ENCODE data around the gene FBXW11.

DNA sequence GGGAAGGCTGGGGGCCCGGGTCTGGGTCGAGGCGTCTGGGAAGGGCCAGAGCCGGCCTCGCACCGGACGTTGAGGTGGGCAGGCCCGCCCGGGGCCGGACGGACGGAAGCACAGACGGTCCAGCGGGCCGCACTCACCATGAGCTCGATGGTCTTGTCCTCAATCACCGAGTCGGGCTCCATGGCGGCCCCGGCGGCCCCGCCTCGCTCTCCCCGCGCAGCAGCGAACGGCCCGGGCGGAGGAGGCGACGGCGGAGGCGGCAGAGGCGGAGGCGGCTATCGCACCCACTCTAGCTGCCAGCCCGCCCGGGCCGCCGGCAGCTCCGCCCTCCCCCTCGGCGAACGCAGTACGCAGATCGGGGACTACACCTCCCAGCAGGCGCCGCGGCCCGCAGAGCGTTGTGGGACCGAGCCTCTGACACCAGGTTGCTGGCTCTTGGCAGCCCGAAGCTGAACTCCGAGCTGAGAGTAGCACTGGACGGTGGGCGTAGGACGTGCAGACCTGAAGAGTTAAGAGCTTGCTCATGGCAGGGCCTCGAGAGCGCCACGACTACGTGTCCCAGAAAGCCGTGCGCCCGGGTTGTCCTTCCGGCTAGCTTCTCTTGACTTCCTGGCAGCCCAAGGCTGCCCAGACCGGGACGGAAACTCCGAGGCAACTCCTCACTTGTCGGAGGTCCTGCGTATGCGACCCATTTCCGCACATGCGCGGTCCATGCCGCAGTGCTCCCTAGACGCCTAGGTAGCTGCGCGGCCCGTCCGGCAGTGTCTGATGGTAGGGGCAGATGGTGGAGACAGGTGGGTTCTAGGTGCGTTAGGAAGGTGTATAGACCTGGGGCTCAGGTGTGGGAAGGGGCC lies at the start of gene FBXW11:
- TF ChIP-seq, protein P1, sequence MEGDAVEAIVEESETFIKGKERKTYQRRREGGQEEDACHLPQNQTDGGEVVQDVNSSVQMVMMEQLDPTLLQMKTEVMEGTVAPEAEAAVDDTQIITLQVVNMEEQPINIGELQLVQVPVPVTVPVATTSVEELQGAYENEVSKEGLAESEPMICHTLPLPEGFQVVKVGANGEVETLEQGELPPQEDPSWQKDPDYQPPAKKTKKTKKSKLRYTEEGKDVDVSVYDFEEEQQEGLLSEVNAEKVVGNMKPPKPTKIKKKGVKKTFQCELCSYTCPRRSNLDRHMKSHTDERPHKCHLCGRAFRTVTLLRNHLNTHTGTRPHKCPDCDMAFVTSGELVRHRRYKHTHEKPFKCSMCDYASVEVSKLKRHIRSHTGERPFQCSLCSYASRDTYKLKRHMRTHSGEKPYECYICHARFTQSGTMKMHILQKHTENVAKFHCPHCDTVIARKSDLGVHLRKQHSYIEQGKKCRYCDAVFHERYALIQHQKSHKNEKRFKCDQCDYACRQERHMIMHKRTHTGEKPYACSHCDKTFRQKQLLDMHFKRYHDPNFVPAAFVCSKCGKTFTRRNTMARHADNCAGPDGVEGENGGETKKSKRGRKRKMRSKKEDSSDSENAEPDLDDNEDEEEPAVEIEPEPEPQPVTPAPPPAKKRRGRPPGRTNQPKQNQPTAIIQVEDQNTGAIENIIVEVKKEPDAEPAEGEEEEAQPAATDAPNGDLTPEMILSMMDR (IDR thresholded peaks at IDR 0.05) = peak in 1 of 4 experiments; percentile 22
- peak; percentile 82 for TF ChIP-seq POLR2A (IDR thresholded peaks at IDR 0.05)
